ENCODE measurements around the gene PXMP4. TPM values are rescaled to one million over a fixed set of nuclear protein-coding genes. Genes with fewer than 3 reads are reported as not detected.

PXMP4 gene
- polyA plus RNA-seq, 3 donors: 6.4 to 9.0 (median 8.6) TPM

- no peak for DNase-seq (ENCODE audit: extremely low read depth in 1 of 11, low read depth in 9 of 11, low spot score in 4 of 11)
Observed at GRCh38 chr20:33664085-33664761, 55.9 kb downstream of the PXMP4 start.

GRCh38 chr20:33663161-33664084 lies 56.7 kb downstream of the PXMP4 start:
- DNase-seq (ENCODE audit: extremely low read depth in 1 of 11, low read depth in 9 of 11, low spot score in 4 of 11): peak in 2 of 11 donors; percentile 73 to 79

GRCh38 chr20:33662172-33662571 lies 57.9 kb downstream of the PXMP4 start, which contains the start of gene C20orf144:
TSS of gene C20orf144 (plus strand) at chr20:33662327. CDS start at chr20:33662346, 19 bp downstream.
- DNase-seq (ENCODE audit: extremely low read depth in 1 of 11, low read depth in 9 of 11, low spot score in 4 of 11): no peak

- DNase-seq (ENCODE audit: extremely low read depth in 1 of 11, low read depth in 9 of 11, low spot score in 4 of 11): no peak
Observed at GRCh38 chr20:33660685-33661058, 59.4 kb downstream of the PXMP4 start.

GRCh38 chr20:33660035-33660684 lies 60.0 kb downstream of the PXMP4 start:
- no peak for DNase-seq (ENCODE audit: extremely low read depth in 1 of 11, low read depth in 9 of 11, low spot score in 4 of 11)

GRCh38 chr20:33659341-33660034 lies 60.6 kb downstream of the PXMP4 start:
- no peak for DNase-seq (ENCODE audit: extremely low read depth in 1 of 11, low read depth in 9 of 11, low spot score in 4 of 11)

GRCh38 chr20:33658929-33659328 lies 61.2 kb downstream of the PXMP4 start:
- no peak for DNase-seq (ENCODE audit: extremely low read depth in 1 of 11, low read depth in 9 of 11, low spot score in 4 of 11)

- DNase-seq (ENCODE audit: extremely low read depth in 1 of 11, low read depth in 9 of 11, low spot score in 4 of 11): no peak
Observed at GRCh38 chr20:33658510-33658909, 61.6 kb downstream of the PXMP4 start.

- no peak for DNase-seq (ENCODE audit: extremely low read depth in 1 of 11, low read depth in 9 of 11, low spot score in 4 of 11)
Observed at GRCh38 chr20:33657704-33658095, 62.4 kb downstream of the PXMP4 start.

- no peak for DNase-seq (ENCODE audit: extremely low read depth in 1 of 11, low read depth in 9 of 11, low spot score in 4 of 11)
Observed at GRCh38 chr20:33656783-33657703, 63.1 kb downstream of the PXMP4 start.

- no peak for DNase-seq (ENCODE audit: extremely low read depth in 1 of 11, low read depth in 9 of 11, low spot score in 4 of 11)
Observed at GRCh38 chr20:33656010-33656782, 63.9 kb downstream of the PXMP4 start.

GRCh38 chr20:33655164-33655563 lies 64.9 kb downstream of the PXMP4 start:
- no peak for DNase-seq (ENCODE audit: extremely low read depth in 1 of 11, low read depth in 9 of 11, low spot score in 4 of 11)

GRCh38 chr20:33654680-33655161 lies 65.4 kb downstream of the PXMP4 start:
- no peak for DNase-seq (ENCODE audit: extremely low read depth in 1 of 11, low read depth in 9 of 11, low spot score in 4 of 11)

GRCh38 chr20:33653900-33654596 lies 66.1 kb downstream of the PXMP4 start:
- no peak for DNase-seq (ENCODE audit: extremely low read depth in 1 of 11, low read depth in 9 of 11, low spot score in 4 of 11)

GRCh38 chr20:33653218-33653899 lies 66.8 kb downstream of the PXMP4 start:
- peak in 3 of 11 donors; percentile 74 to 82 (median 80) for DNase-seq (ENCODE audit: extremely low read depth in 1 of 11, low read depth in 9 of 11, low spot score in 4 of 11)
